Measurements from ENCODE around the gene AKAP14. TPM values are rescaled to one million over a fixed set of nuclear protein-coding genes. Genes with fewer than 3 reads are reported as not detected.
"Not testable (repeated sequence)": the region's sequence is repeated elsewhere in the genome, so short reads cannot be mapped to it uniquely, and the experiment has no call there.

Gene AKAP14
- total RNA-seq, 1 experiment from 2014 or later: not detected

DNA sequence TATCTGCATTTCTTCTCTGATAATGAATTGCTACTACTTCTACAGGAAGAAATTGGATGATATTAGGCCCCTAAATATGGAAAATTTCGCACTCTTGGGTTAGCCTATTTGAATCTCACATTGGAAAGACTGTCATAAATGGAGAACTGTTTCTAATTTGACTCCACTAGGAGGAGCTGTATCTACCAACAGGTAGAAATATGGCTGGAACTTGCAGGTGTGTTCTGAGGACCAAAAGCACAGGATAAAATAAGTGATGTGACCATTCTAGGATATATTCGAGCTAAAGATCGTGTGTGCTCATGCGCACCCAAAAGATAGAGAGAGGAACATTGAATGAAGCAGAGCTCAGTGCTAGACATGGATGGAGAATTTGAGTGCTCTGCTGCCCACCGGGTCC lies 52.7 kb downstream of the AKAP14 start:
- H3K36me3 Mint-ChIP-seq (ENCODE audit: insufficient read depth, unreplicated experiment): peaks cover 3% of the 10 kb centered on the region
- H3K4me3 Mint-ChIP-seq (ENCODE audit: low read depth, unreplicated experiment): no peak overlapping the region
- H3K4me1 Mint-ChIP-seq (ENCODE audit: low read depth, unreplicated experiment): no peaks in the 10 kb centered on the region
- peaks cover 13% of the 10 kb centered on the region for H3K27me3 Mint-ChIP-seq (ENCODE audit: unreplicated experiment)
- no peak for TF ChIP-seq CTCF (IDR thresholded peaks at IDR 0.05; ENCODE audit: unreplicated experiment)
- no peak for DNase-seq
- BruUV-seq (replicated peaks): no TSS peak
- no peaks in the 10 kb centered on the region for H3K9me3 Mint-ChIP-seq (ENCODE audit: low read depth, unreplicated experiment)
- no peak overlapping the region for H3K27ac Mint-ChIP-seq (ENCODE audit: unreplicated experiment)
- intact Hi-C loops (cut with micrococcal nuclease; ENCODE audit: unreplicated experiment): no loop called here
- CTCF ChIA-PET: interaction anchor here (0.5 kb wide), 1 partner anchor 323 kb away, joined by 4 read pairs; no protein-coding TSS in a partner anchor

DNA sequence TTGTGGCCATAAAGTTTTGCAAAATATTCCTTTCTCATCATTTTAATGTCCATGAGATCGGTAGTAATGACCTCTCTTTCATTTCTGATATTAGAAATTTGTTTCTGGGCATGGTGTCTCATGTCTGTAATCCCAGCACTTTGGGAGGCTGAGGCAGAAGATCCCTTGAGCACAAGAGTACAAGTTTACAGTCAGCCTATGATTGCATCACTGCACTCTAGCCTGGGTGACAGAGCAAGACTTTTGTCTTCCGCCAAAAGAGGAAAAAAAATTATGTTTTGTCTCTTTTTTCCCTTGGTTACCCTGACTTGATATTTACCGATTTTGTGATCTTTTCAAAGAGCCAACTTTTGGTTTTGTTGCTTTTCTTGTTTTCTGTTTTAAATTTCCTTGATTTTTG lies 58.7 kb downstream of the AKAP14 start:
- TF ChIP-seq CTCF (IDR thresholded peaks at IDR 0.05; ENCODE audit: unreplicated experiment): no peak
- Mint-ChIP-seq H3K27ac (ENCODE audit: unreplicated experiment) (no peak overlapping the region), H3K36me3 (ENCODE audit: insufficient read depth, unreplicated experiment) (no peaks in the 10 kb centered on the region), H3K4me1 (ENCODE audit: low read depth, unreplicated experiment) (no peaks in the 10 kb centered on the region), H3K4me3 (ENCODE audit: low read depth, unreplicated experiment) (no peak overlapping the region), H3K27me3 (ENCODE audit: unreplicated experiment) (peaks cover 35% of the 10 kb centered on the region), H3K9me3 (ENCODE audit: low read depth, unreplicated experiment) (no peaks in the 10 kb centered on the region)
- intact Hi-C loops (cut with micrococcal nuclease; ENCODE audit: unreplicated experiment): no loop called here
- CTCF ChIA-PET: no interaction called here
- BruUV-seq (replicated peaks): no TSS peak
- no peak for DNase-seq

GRCh38 chrX:119955807-119956570 lies 60.3 kb downstream of the AKAP14 start:
- H3K36me3 Mint-ChIP-seq (ENCODE audit: insufficient read depth, unreplicated experiment); DNase-seq; H3K27ac Mint-ChIP-seq (ENCODE audit: unreplicated experiment); CTCF ChIA-PET; H3K4me3 Mint-ChIP-seq (ENCODE audit: low read depth, unreplicated experiment); intact Hi-C loops (cut with micrococcal nuclease; ENCODE audit: unreplicated experiment); H3K4me1 Mint-ChIP-seq (ENCODE audit: low read depth, unreplicated experiment); H3K9me3 Mint-ChIP-seq (ENCODE audit: low read depth, unreplicated experiment); BruUV-seq (replicated peaks): not testable (repeated sequence)
- peaks cover 51% of the 10 kb centered on the region for H3K27me3 Mint-ChIP-seq (ENCODE audit: unreplicated experiment)

- Mint-ChIP-seq H3K36me3 (ENCODE audit: insufficient read depth, unreplicated experiment) (no peaks in the 10 kb centered on the region), H3K27me3 (ENCODE audit: unreplicated experiment) (peaks cover 60% of the 10 kb centered on the region), H3K9me3 (ENCODE audit: low read depth, unreplicated experiment) (no peaks in the 10 kb centered on the region), H3K4me3 (ENCODE audit: low read depth, unreplicated experiment) (no peak overlapping the region), H3K4me1 (ENCODE audit: low read depth, unreplicated experiment) (no peaks in the 10 kb centered on the region), H3K27ac (ENCODE audit: unreplicated experiment) (no peak overlapping the region)
- BruUV-seq (replicated peaks): no TSS peak
- no peak for DNase-seq
- intact Hi-C loops (cut with micrococcal nuclease; ENCODE audit: unreplicated experiment): no loop called here
- TF ChIP-seq CTCF (IDR thresholded peaks at IDR 0.05; ENCODE audit: unreplicated experiment): no peak
- CTCF ChIA-PET: no interaction called here
Measured at GRCh38 chrX:119960625-119961024, 64.9 kb downstream of the AKAP14 start.

GRCh38 chrX:119966837-119967236 lies 71.1 kb downstream of the AKAP14 start:
- H3K36me3 Mint-ChIP-seq (ENCODE audit: insufficient read depth, unreplicated experiment); BruUV-seq (replicated peaks); H3K9me3 Mint-ChIP-seq (ENCODE audit: low read depth, unreplicated experiment); H3K27ac Mint-ChIP-seq (ENCODE audit: unreplicated experiment); H3K4me1 Mint-ChIP-seq (ENCODE audit: low read depth, unreplicated experiment); H3K4me3 Mint-ChIP-seq (ENCODE audit: low read depth, unreplicated experiment); DNase-seq; CTCF ChIA-PET; intact Hi-C loops (cut with micrococcal nuclease; ENCODE audit: unreplicated experiment): not testable (repeated sequence)
- H3K27me3 Mint-ChIP-seq (ENCODE audit: unreplicated experiment): peaks cover 26% of the 10 kb centered on the region

Other genes with a start within 250 kb of the AKAP14 start
- gene SEPTIN6, start 202.7 kb upstream of the AKAP14 start, total RNA-seq (2022): 7.7 and 8.5 TPM in 2 replicates
- not detected in 2 replicates for gene SOWAHD, start 137.3 kb upstream of the AKAP14 start, total RNA-seq (2022)
- gene RPL39, start 104.3 kb upstream of the AKAP14 start, total RNA-seq (2022): 1,689 and 1,778 TPM in 2 replicates
- gene UPF3B, start 42.9 kb upstream of the AKAP14 start, total RNA-seq (2022): 15.6 and 17.2 TPM in 2 replicates
- 16.9 and 18.3 TPM in 2 replicates for gene RNF113A, start 24.2 kb upstream of the AKAP14 start, total RNA-seq (2022)
- gene NDUFA1, start 24.1 kb upstream of the AKAP14 start, total RNA-seq (2022): 77.5 and 79.6 TPM in 2 replicates
- 9.8 and 10.0 TPM in 2 replicates for gene NKAP, start 47.9 kb downstream of the AKAP14 start, total RNA-seq (2022)
- gene RHOXF2B, start 181.8 kb downstream of the AKAP14 start, total RNA-seq (2022): not detected in 2 replicates
- gene RHOXF1, start 220.0 kb downstream of the AKAP14 start, total RNA-seq (2022): not detected in 2 replicates